DOHH2 (cell line): ENCODE measurements around the gene SRGAP1.

Experiments used
- H3F3A ChIP-seq: fragments of 200-600 bp; sonication (generic), shearing (Covaris generic); 2 replicates; pipeline ENCODE4 v1.6.0; 2016; ENCODE audit warnings: antibody characterized with exemption, mild to moderate bottlenecking; ENCODE audit not compliant: control insufficient read depth, insufficient read depth
- H3K27ac ChIP-seq: fragments of 200-600 bp; sonication (generic); 2 replicates; pipeline ENCODE4 v1.5.1; 2014; ENCODE audit warnings: low read depth, mild to moderate bottlenecking, low read length, moderate library complexity
- H3K27me3 ChIP-seq: fragments of 200-600 bp; sonication (generic); 2 replicates; pipeline ENCODE4 v1.6.1; 2014; ENCODE audit warnings: mild to moderate bottlenecking, low read length, mixed read lengths; ENCODE audit not compliant: control insufficient read depth
- H3K36me3 ChIP-seq: fragments of 200-600 bp; sonication (generic); 2 replicates; pipeline ENCODE4 v1.6.1; 2014; ENCODE audit warnings: mild to moderate bottlenecking, low read length, moderate library complexity, mixed read lengths; ENCODE audit not compliant: control insufficient read depth
- H3K4me1 ChIP-seq: fragments of 200-600 bp; sonication (generic); 2 replicates; pipeline ENCODE4 v1.6.1; 2014; ENCODE audit warnings: mild to moderate bottlenecking, low read length, mixed read lengths; ENCODE audit not compliant: control insufficient read depth
- H3K4me2 ChIP-seq: fragments of 200-600 bp; sonication (generic); 2 replicates; pipeline ENCODE4 v1.6.0; 2014; ENCODE audit warnings: mild to moderate bottlenecking, low read length, moderate library complexity
- H3K4me3 ChIP-seq: fragments of 200-600 bp; sonication (generic); 2 replicates; pipeline ENCODE4 v1.5.1; 2014; ENCODE audit warnings: mild to moderate bottlenecking, low read length, mixed read lengths
- H3K79me2 ChIP-seq: fragments of 200-600 bp; sonication (generic); 2 replicates; pipeline ENCODE4 v1.6.1; 2014; ENCODE audit warnings: mild to moderate bottlenecking, low read length, mixed read lengths; ENCODE audit not compliant: control insufficient read depth
- H3K9me2 ChIP-seq: fragments of 200-600 bp; sonication (generic); replicated peaks from 2 replicates; pipeline ENCODE4 v1.6.1; 2014; ENCODE audit warnings: mild to moderate bottlenecking, low read length, mixed read lengths; ENCODE audit not compliant: control insufficient read depth
- H3K9me3 ChIP-seq: fragments of 200-600 bp; sonication (generic); 2 replicates; pipeline ENCODE4 v1.6.1; 2014; ENCODE audit warnings: antibody characterized with exemption, low read length, mixed read lengths; ENCODE audit not compliant: control insufficient read depth, insufficient read depth
- H4K20me1 ChIP-seq: fragments of 200-600 bp; sonication (generic); 2 replicates; pipeline ENCODE4 v1.6.0; 2014; ENCODE audit warnings: low read depth, mild to moderate bottlenecking, antibody characterized with exemption, low read length, moderate library complexity; ENCODE audit not compliant: control insufficient read depth, insufficient read depth
- CTCF ChIP-seq: fragments of 200-600 bp; sonication (generic); IDR thresholded peaks from one replicate; pipeline ENCODE4 v1.5.1; 2014; ENCODE audit warnings: antibody characterized with exemption, mild to moderate bottlenecking, low read depth, low read length; ENCODE audit not compliant: poor library complexity, severe bottlenecking
- EZH2phosphoT487 ChIP-seq: fragments of 200-600 bp; sonication (generic); IDR thresholded peaks from 2 replicates; pipeline ENCODE4 v1.6.1; 2017; ENCODE audit warnings: borderline replicate concordance, mild to moderate bottlenecking, antibody characterized with exemption, low read length, moderate library complexity, mixed read lengths

Gene SRGAP1

GRCh38 chr12:64044191-64044590 lies 199.7 kb downstream of the SRGAP1 start:
- no peak overlapping the region for H3K27ac ChIP-seq
- no peaks in the 10 kb centered on the region for H3K27me3 ChIP-seq
- no peaks in the 10 kb centered on the region for H3K4me1 ChIP-seq
- H3K79me2 ChIP-seq, result no peaks in the 10 kb centered on the region
- no peaks in the 10 kb centered on the region for H4K20me1 ChIP-seq
- H3K4me3 ChIP-seq, result no peak overlapping the region
- H3K36me3 ChIP-seq, result no peaks in the 10 kb centered on the region
- H3K9me2 ChIP-seq, result no peaks in the 10 kb centered on the region
- no peaks in the 10 kb centered on the region for H3F3A ChIP-seq
- no peak overlapping the region for H3K4me2 ChIP-seq
- no peaks in the 10 kb centered on the region for H3K9me3 ChIP-seq
- no peak for TF ChIP-seq CTCF
- TF ChIP-seq EZH2phosphoT487, result no peak

- Histone ChIP-seq H3K27me3 (no peaks in the 10 kb centered on the region), H4K20me1 (no peaks in the 10 kb centered on the region), H3K36me3 (no peaks in the 10 kb centered on the region), H3K4me2 (no peak overlapping the region), H3K79me2 (no peaks in the 10 kb centered on the region), H3K9me3 (no peaks in the 10 kb centered on the region), H3F3A (no peaks in the 10 kb centered on the region), H3K9me2 (no peaks in the 10 kb centered on the region), H3K27ac (no peak overlapping the region), H3K4me1 (no peaks in the 10 kb centered on the region), H3K4me3 (no peak overlapping the region)
- TF ChIP-seq CTCF (no peak), EZH2phosphoT487 (no peak)
Observed at GRCh38 chr12:64051057-64051456, 206.6 kb downstream of the SRGAP1 start.

GRCh38 chr12:64053117-64053516 lies 208.6 kb downstream of the SRGAP1 start:
- H3K9me2 ChIP-seq, result no peaks in the 10 kb centered on the region
- no peak overlapping the region for H3K4me2 ChIP-seq
- H3K27me3 ChIP-seq, result no peaks in the 10 kb centered on the region
- no peaks in the 10 kb centered on the region for H3K36me3 ChIP-seq
- no peak overlapping the region for H3K4me3 ChIP-seq
- no peaks in the 10 kb centered on the region for H4K20me1 ChIP-seq
- no peaks in the 10 kb centered on the region for H3F3A ChIP-seq
- TF ChIP-seq CTCF (no peak), EZH2phosphoT487 (no peak)
- H3K4me1 ChIP-seq, result no peaks in the 10 kb centered on the region
- no peaks in the 10 kb centered on the region for H3K9me3 ChIP-seq
- no peak overlapping the region for H3K27ac ChIP-seq
- no peaks in the 10 kb centered on the region for H3K79me2 ChIP-seq

- Histone ChIP-seq H3K27me3 (no peaks in the 10 kb centered on the region), H3F3A (no peaks in the 10 kb centered on the region), H4K20me1 (no peaks in the 10 kb centered on the region), H3K9me3 (no peaks in the 10 kb centered on the region), H3K9me2 (no peaks in the 10 kb centered on the region), H3K79me2 (no peaks in the 10 kb centered on the region), H3K36me3 (no peaks in the 10 kb centered on the region), H3K4me1 (no peaks in the 10 kb centered on the region), H3K4me2 (no peak overlapping the region), H3K4me3 (no peak overlapping the region), H3K27ac (no peak overlapping the region)
- TF ChIP-seq CTCF, result no peak
- no peak for TF ChIP-seq EZH2phosphoT487
Observed at GRCh38 chr12:64054079-64054520, 209.6 kb downstream of the SRGAP1 start.
